Measurements from ENCODE around the gene TEK. TPM values are rescaled to one million over a fixed set of nuclear protein-coding genes. Genes with fewer than 3 reads are reported as not detected.

Gene TEK
- polyA plus RNA-seq, 2 of the 4 experiments (the other 2 are of a cell fraction), result 0.04 TPM; not detected in 1

GRCh38 chr9:27073841-27074728 lies 34.9 kb upstream of the TEK start:
- no peak overlapping the region for H3K4me3 ChIP-seq
- FAIRE-seq (no peak), ATAC-seq (no peak), DNase-seq (ENCODE audit: low read depth in 1 of 2, low spot score in 1 of 2) (no peak)
- no peak overlapping the region for H3K27ac ChIP-seq
- POLR2A ChIA-PET, result no interaction called here
- CTCF ChIA-PET, result interaction anchor here (1.2 kb wide), 1 partner anchor 41 kb away, joined by 4 read pairs; no protein-coding TSS in a partner anchor
- no peaks in the 10 kb centered on the region for H3K4me1 ChIP-seq
- H3K9me3 ChIP-seq, result no peaks in the 10 kb centered on the region
- WGBS (ENCODE audit: missing lambda C conversion rate), result 53% methylated on average over 4 of the region's 4 CpGs
- H3K4me2 ChIP-seq, result no peak overlapping the region
- TF ChIP-seq CBX2 (IDR thresholded peaks at IDR 0.05; ENCODE audit: borderline replicate concordance, low read depth) (no peak), RCOR1 (IDR thresholded peaks at IDR 0.05; ENCODE audit: low read depth, low read length) (no peak), HOXB5 (CRISPR knock-in tag; IDR thresholded peaks at IDR 0.05) (no peak), EHMT2 (IDR thresholded peaks at IDR 0.05; ENCODE audit: low read depth) (no peak), ZC3H11A (IDR thresholded peaks at IDR 0.05) (no peak), TP53 (CRISPR knock-in tag; IDR thresholded peaks at IDR 0.05) (no peak), HES2 (IDR thresholded peaks at IDR 0.05) (no peak), CHD2 (IDR thresholded peaks at IDR 0.05; ENCODE audit: low read length, partially characterized antibody) (no peak), JUNB (IDR thresholded peaks at IDR 0.05) (no peak), HOXA7 (CRISPR knock-in tag; IDR thresholded peaks at IDR 0.05) (no peak), POLR2AphosphoS2 (conservative IDR thresholded peaks at IDR 0.05; ENCODE audit: low read length) (no peak), TFCP2L1 (CRISPR knock-in tag; IDR thresholded peaks at IDR 0.05) (no peak), MAFK (IDR thresholded peaks at IDR 0.05; ENCODE audit: partially characterized antibody) (no peak), KDM5A (IDR thresholded peaks at IDR 0.05) (no peak), CHD4 (IDR thresholded peaks at IDR 0.05; ENCODE audit: borderline replicate concordance) (no peak)

- TF ChIP-seq TP53 (CRISPR knock-in tag; IDR thresholded peaks at IDR 0.05) (no peak), RFX5 (IDR thresholded peaks at IDR 0.05) (no peak), JUNB (IDR thresholded peaks at IDR 0.05) (no peak), EHMT2 (IDR thresholded peaks at IDR 0.05; ENCODE audit: low read depth) (no peak), POLR2AphosphoS2 (conservative IDR thresholded peaks at IDR 0.05; ENCODE audit: low read length) (no peak), HMGXB4 (CRISPR knock-in tag; IDR thresholded peaks at IDR 0.05; ENCODE audit: borderline replicate concordance) (no peak), MYC (IDR thresholded peaks at IDR 0.05; ENCODE audit: borderline replicate concordance, low read length) (no peak), CBX8 (IDR thresholded peaks at IDR 0.05) (no peak), KDM1A (IDR thresholded peaks at IDR 0.05; ENCODE audit: low read depth) (no peak), HES2 (IDR thresholded peaks at IDR 0.05) (no peak), RAD21 (conservative IDR thresholded peaks at IDR 0.05 in 1 of 2, IDR thresholded peaks at IDR 0.05 in 1 of 2) (no peak), GATA3 (IDR thresholded peaks at IDR 0.05; ENCODE audit: borderline replicate concordance) (no peak), ELK1 (IDR thresholded peaks at IDR 0.05; ENCODE audit: low read depth, low read length) (no peak), HDAC2 (IDR thresholded peaks at IDR 0.05) (no peak), ZSCAN20 (CRISPR knock-in tag; IDR thresholded peaks at IDR 0.05) (no peak), MAZ (IDR thresholded peaks at IDR 0.05; ENCODE audit: borderline replicate concordance, low read depth, low read length) (no peak), PBX3 (IDR thresholded peaks at IDR 0.05) (no peak), TFCP2L1 (CRISPR knock-in tag; IDR thresholded peaks at IDR 0.05) (no peak), NPAS2 (CRISPR knock-in tag; IDR thresholded peaks at IDR 0.05; ENCODE audit: borderline replicate concordance) (no peak), CEBPB (IDR thresholded peaks at IDR 0.05) (no peak)
- ATAC-seq (no peak), DNase-seq (ENCODE audit: low read depth in 1 of 2, low spot score in 1 of 2) (no peak), FAIRE-seq (no peak)
- no peaks in the 10 kb centered on the region for H3K4me1 ChIP-seq
- 95% methylated on average over 1 of the region's 1 CpG for WGBS (ENCODE audit: missing lambda C conversion rate)
- ChIA-PET POLR2A (no interaction called here), CTCF (no interaction called here)
- no peak overlapping the region for H3K4me2 ChIP-seq
- H3K27ac ChIP-seq, result no peak overlapping the region
- no peak overlapping the region for H3K4me3 ChIP-seq
- H3K9me3 ChIP-seq, result no peaks in the 10 kb centered on the region
These were observed 30.3 kb upstream of the TEK start for GRCh38 chr9:27078685-27079084.
